AG04449 (cell line): Measurements from ENCODE around the gene SMLR1.

Experiments used
- CTCF ChIA-PET: fragments of 350-600 bp; formaldehyde crosslinking; extraction: SDS; loops from one replicate; lab custom pipeline; 2021; ENCODE audit warnings: antibody characterized with exemption; lab: Yijun Ruan, JAX
- POLR2A ChIA-PET: fragments of 400-600, 350-600 bp; formaldehyde crosslinking; extraction: SDS; loops from one replicate; lab custom pipeline; 2020; ENCODE audit warnings: antibody characterized with exemption, inconsistent platforms; lab: Yijun Ruan, JAX
- DNase-seq: peaks from one replicate; pipeline ENCODE4 v3.0.0-alpha.2; 2010; ENCODE audit warnings: low read depth, low spot score
- H3K4me3 ChIP-seq: 2 replicates; pipeline ENCODE4 v1.5.1; 2011; ENCODE audit warnings: low read depth, mild to moderate bottlenecking, control low read depth, low read length
- TF ChIP-seq, protein P1 (sequence below): IDR thresholded peaks from one replicate; pipeline ENCODE4 v1.5.1; 2011; ENCODE audit warnings: mild to moderate bottlenecking, moderate library complexity, low read length, control low read depth, inconsistent platforms; ENCODE audit not compliant: insufficient read depth; ENCODE audit errors: missing control alignments

Gene SMLR1

DNA sequence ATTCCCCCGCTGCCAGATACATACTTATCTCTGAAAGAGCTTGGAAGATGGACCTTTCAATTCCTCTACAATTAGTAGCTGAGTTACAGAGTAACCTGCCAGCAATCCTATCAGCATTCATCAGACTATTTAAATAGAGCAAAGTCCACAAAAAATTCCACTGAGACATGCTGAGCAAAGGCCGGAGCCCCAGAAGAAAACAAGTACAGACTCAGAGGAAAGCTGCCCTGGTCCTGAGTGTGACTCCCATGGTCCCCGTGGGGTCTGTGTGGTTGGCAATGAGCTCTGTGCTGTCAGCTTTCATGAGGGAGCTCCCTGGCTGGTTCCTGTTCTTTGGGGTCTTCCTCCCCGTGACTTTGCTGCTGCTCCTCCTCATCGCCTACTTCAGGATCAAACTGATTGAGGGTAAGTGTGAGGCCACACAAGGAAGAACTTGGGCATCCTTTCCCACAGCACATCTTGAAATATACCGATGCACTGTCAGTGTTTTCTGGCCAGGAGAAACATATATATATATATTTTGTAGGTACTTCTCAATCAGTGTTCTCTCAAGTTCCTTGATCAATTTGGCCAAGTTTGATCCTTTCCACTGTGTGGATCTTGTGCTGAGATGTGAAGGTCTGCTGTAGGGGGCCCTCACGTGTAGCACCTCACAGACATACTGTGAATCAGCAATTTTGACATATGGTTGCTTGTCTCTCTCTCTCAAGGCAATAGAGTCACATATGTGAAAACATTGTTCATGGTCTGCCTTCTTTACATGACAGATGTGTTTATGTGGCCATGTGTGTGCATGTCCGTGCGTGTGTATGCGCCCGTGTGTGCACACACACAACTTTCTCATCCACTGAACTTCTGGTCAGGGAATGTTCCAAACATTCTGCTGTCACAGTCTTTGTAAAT, at the start of gene SMLR1:
TSS of gene SMLR1 (plus strand) at position 160 of the 903 bp plus-strand sequence. CDS start at position 168, 8 bp downstream.
- POLR2A ChIA-PET, result no interaction called here
- TF ChIP-seq, protein P1, sequence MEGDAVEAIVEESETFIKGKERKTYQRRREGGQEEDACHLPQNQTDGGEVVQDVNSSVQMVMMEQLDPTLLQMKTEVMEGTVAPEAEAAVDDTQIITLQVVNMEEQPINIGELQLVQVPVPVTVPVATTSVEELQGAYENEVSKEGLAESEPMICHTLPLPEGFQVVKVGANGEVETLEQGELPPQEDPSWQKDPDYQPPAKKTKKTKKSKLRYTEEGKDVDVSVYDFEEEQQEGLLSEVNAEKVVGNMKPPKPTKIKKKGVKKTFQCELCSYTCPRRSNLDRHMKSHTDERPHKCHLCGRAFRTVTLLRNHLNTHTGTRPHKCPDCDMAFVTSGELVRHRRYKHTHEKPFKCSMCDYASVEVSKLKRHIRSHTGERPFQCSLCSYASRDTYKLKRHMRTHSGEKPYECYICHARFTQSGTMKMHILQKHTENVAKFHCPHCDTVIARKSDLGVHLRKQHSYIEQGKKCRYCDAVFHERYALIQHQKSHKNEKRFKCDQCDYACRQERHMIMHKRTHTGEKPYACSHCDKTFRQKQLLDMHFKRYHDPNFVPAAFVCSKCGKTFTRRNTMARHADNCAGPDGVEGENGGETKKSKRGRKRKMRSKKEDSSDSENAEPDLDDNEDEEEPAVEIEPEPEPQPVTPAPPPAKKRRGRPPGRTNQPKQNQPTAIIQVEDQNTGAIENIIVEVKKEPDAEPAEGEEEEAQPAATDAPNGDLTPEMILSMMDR, result no peak
- CTCF ChIA-PET, result no interaction called here
- H3K4me3 ChIP-seq, result no peak within 1 kb of the TSS
- no peak for DNase-seq

DNA sequence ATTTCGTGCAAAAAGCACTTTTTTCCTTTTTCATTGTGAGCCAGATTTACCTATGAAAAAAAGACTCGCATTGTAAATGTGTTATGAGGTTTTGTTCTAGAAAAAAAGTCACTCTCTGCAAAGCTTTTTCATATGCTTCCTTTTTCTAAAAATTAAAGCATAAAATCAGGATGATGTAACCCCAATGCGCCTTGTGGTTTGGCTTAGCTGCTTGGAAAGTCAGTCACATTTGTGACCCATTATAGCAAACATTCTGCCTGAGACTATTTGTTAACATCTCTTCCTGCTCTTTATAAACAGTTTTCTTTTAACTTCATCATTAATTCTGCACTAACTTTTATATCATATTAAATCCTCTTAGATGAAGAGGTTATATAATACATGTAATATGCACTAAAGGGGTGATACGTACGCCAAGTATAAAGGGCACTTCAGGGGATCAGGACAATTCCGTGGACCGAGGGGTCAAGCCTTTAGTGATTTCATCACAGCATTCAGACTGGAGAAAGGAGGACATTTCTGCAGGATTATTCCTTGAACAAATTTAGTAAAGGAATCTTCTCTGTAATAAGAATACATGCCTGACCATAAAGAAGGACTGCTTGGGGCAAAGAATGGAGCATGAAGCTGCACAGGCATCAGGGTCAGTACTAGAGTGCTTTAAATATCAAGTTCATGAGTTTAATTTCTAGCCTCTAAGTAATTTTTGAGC, 48.1 kb upstream of the SMLR1 start:
- ChIA-PET POLR2A (no interaction called here), CTCF (interaction anchor here (1.2 kb wide), 1 partner anchor 457 kb away, joined by 3 read pairs; no protein-coding TSS in a partner anchor)
- DNase-seq, result peak; percentile 42

DNA sequence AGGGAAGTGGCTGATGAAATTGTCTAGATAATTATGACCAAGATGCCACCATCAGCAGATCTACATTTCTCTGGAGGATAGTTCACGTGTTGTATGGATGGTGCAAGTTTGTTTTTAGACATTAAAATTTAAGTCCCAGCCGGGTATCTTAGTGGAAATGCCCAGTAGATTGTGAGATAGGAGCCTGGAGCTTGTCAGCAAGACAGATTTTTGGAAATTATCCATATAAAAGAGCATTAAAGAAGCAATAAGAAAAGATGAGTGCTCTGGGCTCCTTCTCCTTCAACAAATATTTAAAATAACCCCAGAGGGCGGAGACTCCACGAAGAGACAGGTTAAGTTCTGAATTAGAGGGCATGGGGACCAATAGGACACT, 47.6 kb upstream of the SMLR1 start:
- CTCF ChIA-PET, result interaction anchor here (1.2 kb wide), 1 partner anchor 457 kb away, joined by 3 read pairs; no protein-coding TSS in a partner anchor
- TF ChIP-seq, protein P1, result no peak
- POLR2A ChIA-PET, result no interaction called here
- DNase-seq, result no peak
- H3K4me3 ChIP-seq, result no peak overlapping the region

More for the DNA sequence above, 48.1 kb upstream of the SMLR1 start:
- peak overlapping the region; percentile 35 for H3K4me3 ChIP-seq
- TF ChIP-seq, protein P1, result no peak

DNA sequence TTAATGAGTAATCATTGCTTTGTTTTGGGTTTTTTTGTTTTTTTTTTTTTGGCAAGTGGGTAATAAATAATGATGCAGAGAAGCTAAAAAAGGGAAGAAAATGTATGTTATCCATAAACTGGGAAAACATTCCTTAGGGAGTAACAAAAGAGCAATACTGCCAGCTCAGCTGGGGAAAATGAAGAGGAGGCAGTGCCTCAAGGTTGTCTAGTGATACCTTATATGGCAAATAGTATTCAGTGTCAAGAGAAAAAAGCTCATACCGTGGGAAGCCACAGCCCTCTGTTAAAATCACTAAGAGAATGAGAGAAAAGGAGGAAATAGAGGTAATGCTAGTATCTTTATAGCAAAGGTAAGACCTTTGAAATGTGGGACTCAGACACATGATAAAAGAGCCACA, 47.1 kb upstream of the SMLR1 start:
- POLR2A ChIA-PET, result no interaction called here
- H3K4me3 ChIP-seq, result no peak overlapping the region
- CTCF ChIA-PET, result interaction anchor here (1.2 kb wide), 1 partner anchor 458 kb away, joined by 3 read pairs; no protein-coding TSS in a partner anchor
- TF ChIP-seq, protein P1, result no peak
- DNase-seq, result no peak

DNA sequence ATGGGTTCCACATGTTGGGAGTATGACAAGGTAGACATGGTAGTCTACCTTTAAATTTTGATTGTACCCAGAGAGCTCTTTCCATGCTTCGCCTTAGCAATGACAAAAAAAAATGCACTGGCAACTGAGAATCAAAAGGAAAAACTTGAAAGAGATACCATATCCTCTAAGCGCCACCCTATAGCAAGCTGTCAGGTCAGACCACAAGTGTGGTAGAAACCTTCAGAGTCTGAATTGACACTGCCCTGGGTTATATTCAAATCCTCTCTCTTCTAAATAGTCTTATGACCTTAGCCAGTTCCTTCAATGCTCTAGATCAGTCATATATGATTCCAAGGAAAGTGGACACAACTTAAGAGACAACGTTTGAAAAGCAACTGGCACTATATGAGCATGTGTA, 45.6 kb upstream of the SMLR1 start:
- CTCF ChIA-PET, result no interaction called here
- POLR2A ChIA-PET, result no interaction called here
- H3K4me3 ChIP-seq, result no peak overlapping the region
- DNase-seq, result no peak
- TF ChIP-seq, protein P1, result no peak
